Activated CD4-positive, alpha-beta T cell treated with anti-CD3 and anti-CD28 coated beads for 4 hours (primary cell): Measurements from ENCODE around the gene GPR85.
A peak's percentile ranks its signal among the peaks of the same experiment; 100 is the strongest.
"Not testable (repeated sequence)": the region's sequence is repeated elsewhere in the genome, so short reads cannot be mapped to it uniquely, and the experiment has no call there.

Experiments
- DNase-seq, 2 donors: peaks; one replicate each; pipeline ENCODE4 v3.0.0-alpha.2; 2020

GPR85 gene

GRCh38 chr7:113086431-113086888, at the start of gene GPR85:
GPR85 (minus strand) TSS chr7:113086827; CDS start chr7:113084721, 2,106 bp downstream.
- DNase-seq: peak in 1 of 2 donors; percentile 0

- DNase-seq: no peak
Measured at GRCh38 chr7:113134025-113134424, 47.4 kb upstream of the GPR85 start.

- DNase-seq: no peak
Measured at GRCh38 chr7:113131367-113131766, 44.7 kb upstream of the GPR85 start.

GRCh38 chr7:113128031-113128430, 41.4 kb upstream of the GPR85 start:
- DNase-seq: no peak

- DNase-seq: no peak
Measured at GRCh38 chr7:113125728-113126127, 39.1 kb upstream of the GPR85 start.

GRCh38 chr7:113122744-113123143, 36.1 kb upstream of the GPR85 start:
- no peak for DNase-seq

- no peak for DNase-seq
Measured at GRCh38 chr7:113120647-113121046, 34.0 kb upstream of the GPR85 start.

GRCh38 chr7:113119429-113119828, 32.8 kb upstream of the GPR85 start:
- no peak for DNase-seq

- DNase-seq: peak; percentile 89
Measured at GRCh38 chr7:113118074-113118959, 31.7 kb upstream of the GPR85 start, which contains the start of gene SMIM30. SMIM30 (minus strand) TSS chr7:113118554; CDS start chr7:113117578, 976 bp downstream.

- DNase-seq: not testable (repeated sequence)
Measured at GRCh38 chr7:113117374-113117774, 30.7 kb upstream of the GPR85 start.

- no peak for DNase-seq
Measured at GRCh38 chr7:113113912-113114311, 27.3 kb upstream of the GPR85 start.

GRCh38 chr7:113109718-113110117, 23.1 kb upstream of the GPR85 start:
- DNase-seq: no peak

GRCh38 chr7:113100121-113100603, 13.5 kb upstream of the GPR85 start:
- no peak for DNase-seq

- no peak for DNase-seq
Measured at GRCh38 chr7:113099284-113099919, 12.8 kb upstream of the GPR85 start.

GRCh38 chr7:113094517-113095249, 8.1 kb upstream of the GPR85 start:
- no peak for DNase-seq

- DNase-seq: no peak
Measured at GRCh38 chr7:113093561-113093960, 6.9 kb upstream of the GPR85 start.

- no peak for DNase-seq
Measured at GRCh38 chr7:113092762-113093161, 6.1 kb upstream of the GPR85 start.

GRCh38 chr7:113087071-113087998, 708 bp upstream of the GPR85 start:
- DNase-seq: no peak

GRCh38 chr7:113085781-113086390, 741 bp downstream of the GPR85 start:
- no peak for DNase-seq

- DNase-seq: no peak
Measured at GRCh38 chr7:113084496-113085172, 2.0 kb downstream of the GPR85 start.
